Measurements from ENCODE around the gene RASSF10.

RASSF10 gene

GRCh38 chr11:12994476-12994875, 14.6 kb upstream of the RASSF10 start:
- DNase-seq (ENCODE audit: low spot score), result no peak

DNA sequence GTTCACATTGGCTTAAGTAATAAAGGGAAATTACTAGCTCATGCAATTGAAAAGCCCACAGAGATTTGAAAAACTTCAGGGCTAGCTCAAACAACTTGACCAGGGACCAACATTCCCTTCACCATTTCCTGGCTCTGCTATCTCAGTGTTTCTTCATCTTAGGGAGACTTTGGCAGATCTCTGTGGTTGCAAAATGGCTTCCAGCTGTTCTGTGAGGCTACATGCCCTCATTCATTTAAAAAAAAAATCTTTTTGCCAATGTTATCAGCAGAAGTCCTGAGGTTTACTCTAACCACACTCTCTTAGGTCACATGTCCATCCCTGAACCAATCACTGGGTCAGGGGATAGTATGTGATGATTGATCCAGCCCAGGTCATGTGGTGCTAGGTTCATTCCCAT, 13.9 kb upstream of the RASSF10 start:
- DNase-seq (ENCODE audit: low spot score), result no peak

DNA sequence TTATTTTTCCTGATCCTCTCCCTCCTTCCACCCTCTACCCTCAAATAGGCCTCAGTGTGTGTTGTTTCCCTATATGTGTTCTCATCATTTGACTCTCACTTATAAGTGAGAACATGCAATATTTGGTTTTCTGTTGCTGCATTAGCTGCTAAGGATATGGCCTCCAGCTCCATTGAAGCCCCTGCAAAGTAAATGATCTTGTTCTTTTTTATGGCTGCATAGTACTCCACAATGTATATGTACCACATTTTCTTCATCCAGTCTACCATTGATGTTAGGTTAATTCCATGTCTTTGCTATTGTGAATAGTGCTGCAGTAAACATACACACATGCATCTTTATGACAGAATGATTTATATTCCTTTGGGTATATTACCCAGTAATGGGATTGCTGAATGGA, 13.3 kb upstream of the RASSF10 start:
- no peak for DNase-seq (ENCODE audit: low spot score)

DNA sequence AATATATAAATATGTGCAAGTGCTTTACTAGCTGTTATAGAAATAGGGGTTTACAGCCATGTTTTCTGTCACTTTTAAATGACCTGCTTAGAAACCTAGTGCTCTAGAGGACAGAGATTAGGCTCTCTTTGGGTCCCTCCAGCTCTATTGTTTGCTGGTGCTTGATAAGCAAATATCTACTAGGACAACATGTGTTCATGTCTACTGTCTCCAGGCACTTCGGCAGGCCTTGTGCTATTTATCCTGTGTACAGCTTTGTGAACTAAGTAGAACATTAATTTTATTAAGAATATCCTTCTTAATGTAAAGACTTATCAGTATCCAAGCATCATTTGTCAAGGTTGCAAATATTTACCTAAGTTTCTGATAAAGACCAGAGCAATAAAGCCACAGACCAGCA, 11.9 kb upstream of the RASSF10 start:
- no peak for DNase-seq (ENCODE audit: low spot score)

DNA sequence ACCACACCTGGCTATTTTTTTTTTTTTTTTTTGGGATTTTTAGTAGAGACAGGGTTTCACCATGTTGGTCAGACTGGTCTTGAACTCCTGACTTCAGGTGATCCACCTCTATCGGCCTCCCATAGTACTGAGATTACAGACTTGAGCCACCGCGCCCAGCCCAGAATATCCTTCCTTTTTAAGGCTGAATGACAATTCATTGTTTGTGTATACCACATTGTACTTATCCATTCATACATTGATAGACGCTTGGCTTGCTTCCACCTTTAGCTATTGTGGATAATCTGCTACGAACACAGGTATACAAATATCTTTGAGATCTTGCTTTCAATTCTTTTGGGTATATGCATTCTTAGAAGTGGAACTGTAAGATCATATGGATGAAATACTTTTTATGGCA, 10.8 kb upstream of the RASSF10 start:
- DNase-seq (ENCODE audit: low spot score), result no peak

DNA sequence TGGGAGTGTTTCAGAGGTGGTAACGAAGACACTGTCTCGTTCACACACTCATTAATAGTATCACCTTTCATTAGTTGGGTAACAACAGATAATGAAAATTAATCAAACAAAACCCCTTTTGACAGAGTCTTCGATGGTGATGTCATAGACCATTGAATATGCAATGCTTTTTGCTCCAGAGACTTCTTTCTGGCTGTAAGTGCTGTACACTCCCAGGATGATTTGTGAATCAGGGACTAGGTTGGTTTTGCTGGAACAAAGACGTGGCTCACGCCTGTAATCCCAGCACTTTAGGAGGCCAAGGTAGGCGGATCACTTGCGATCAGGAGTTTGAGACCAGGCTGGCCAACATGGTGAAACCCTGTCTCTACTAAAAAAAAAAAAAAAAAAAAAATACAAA, 9.5 kb upstream of the RASSF10 start:
- no peak for DNase-seq (ENCODE audit: low spot score)

- no peak for DNase-seq (ENCODE audit: low spot score)
Measured at GRCh38 chr11:13000116-13000515, 9.0 kb upstream of the RASSF10 start.

GRCh38 chr11:13000721-13001120, 8.4 kb upstream of the RASSF10 start:
- no peak for DNase-seq (ENCODE audit: low spot score)

GRCh38 chr11:13003736-13004493, 5.2 kb upstream of the RASSF10 start:
- DNase-seq (ENCODE audit: low spot score), result no peak

- DNase-seq (ENCODE audit: low spot score), result no peak
Measured at GRCh38 chr11:13007182-13008060, 1.7 kb upstream of the RASSF10 start.

GRCh38 chr11:13008061-13008435, 1.1 kb upstream of the RASSF10 start:
- DNase-seq (ENCODE audit: low spot score), result peak; percentile 34

GRCh38 chr11:13009476-13009920, 382 bp downstream of the RASSF10 start:
- no peak for DNase-seq (ENCODE audit: low spot score)

DNA sequence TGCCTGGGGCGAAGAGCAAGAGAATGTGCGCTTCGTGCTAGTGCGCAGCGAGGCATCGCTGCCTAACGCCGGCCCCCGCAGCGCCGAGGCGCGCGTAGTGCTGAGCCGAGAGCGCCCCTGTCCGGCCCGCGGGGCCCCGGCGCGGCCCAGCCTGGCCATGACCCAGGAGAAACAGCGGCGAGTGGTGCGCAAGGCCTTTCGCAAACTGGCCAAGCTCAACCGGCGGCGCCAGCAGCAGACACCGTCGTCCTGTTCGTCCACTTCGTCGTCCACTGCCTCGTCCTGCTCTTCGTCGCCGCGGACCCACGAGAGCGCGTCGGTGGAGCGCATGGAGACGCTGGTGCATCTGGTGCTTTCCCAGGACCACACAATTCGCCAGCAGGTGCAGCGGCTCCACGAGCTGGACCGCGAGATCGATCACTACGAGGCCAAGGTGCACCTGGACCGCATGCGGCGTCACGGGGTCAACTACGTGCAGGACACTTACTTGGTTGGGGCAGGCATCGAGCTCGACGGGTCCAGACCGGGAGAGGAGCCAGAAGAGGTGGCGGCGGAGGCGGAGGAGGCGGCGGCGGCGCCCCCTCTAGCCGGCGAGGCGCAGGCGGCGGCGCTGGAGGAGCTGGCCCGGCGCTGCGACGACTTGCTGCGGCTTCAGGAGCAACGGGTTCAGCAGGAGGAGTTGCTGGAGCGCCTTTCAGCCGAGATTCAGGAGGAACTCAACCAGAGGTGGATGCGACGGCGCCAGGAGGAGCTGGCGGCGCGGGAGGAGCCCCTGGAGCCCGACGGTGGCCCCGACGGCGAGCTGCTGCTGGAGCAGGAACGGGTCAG, 1.0 kb downstream of the RASSF10 start:
- peak; percentile 43 for DNase-seq (ENCODE audit: low spot score)

DNA sequence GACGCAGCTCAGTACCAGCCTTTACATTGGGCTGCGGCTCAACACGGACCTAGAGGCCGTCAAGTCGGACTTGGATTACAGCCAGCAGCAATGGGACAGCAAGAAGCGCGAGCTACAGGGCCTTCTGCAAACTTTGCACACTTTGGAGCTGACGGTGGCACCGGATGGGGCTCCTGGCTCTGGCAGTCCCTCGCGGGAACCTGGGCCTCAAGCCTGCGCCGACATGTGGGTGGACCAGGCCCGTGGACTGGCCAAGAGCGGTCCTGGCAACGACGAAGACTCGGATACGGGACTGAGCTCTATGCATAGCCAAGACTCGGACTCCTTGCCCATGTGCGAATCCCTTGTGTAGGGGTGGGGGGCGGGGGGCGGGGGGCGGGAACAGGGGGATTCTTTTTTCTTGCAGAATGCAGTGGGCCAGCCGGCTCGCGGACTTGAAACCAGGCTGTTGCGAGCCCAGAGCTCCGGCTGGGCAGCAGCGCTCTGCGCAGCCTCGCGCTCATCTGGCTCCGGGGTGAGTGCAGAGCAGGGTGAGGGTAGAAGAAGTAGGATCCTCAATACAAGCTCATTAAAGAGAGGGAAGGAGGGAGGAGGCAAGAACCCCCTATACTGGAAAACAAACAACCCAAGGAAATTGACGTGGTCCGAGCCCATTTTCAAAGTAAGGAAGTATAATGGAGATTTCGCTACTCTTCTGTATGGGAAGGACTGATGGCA, 1.8 kb downstream of the RASSF10 start:
- peak; percentile 32 for DNase-seq (ENCODE audit: low spot score)

- no peak for DNase-seq (ENCODE audit: low spot score)
Measured at GRCh38 chr11:13011466-13012055, 2.4 kb downstream of the RASSF10 start.

DNA sequence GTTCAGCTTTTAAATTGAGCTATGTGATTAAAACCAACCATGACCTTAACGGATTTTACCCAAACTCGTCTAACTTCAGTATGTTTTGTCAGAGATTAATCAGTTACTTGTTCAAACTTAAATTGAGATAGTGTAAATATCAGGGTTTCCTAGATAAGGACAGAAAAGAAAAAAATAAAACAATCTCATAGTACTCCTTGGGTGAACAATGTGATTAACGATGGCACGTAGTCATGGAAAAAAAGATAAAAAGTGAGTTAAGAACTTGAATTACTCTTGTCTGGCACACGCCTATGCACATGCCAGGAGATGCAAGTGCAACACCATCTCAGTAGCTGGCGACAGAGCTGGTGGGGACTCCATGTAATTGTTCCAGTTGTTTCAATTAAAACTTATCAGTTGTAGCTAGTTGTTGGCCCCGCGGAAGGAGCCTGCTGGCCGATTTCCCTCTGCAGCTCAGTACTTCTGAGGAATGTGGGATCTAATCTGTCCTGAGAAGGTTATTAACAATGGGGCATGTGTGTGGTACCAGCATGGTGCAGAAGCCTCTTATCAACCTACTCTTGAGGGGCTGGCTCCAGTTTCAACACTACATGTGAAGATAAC, 3.0 kb downstream of the RASSF10 start:
- DNase-seq (ENCODE audit: low spot score), result peak; percentile 23

DNA sequence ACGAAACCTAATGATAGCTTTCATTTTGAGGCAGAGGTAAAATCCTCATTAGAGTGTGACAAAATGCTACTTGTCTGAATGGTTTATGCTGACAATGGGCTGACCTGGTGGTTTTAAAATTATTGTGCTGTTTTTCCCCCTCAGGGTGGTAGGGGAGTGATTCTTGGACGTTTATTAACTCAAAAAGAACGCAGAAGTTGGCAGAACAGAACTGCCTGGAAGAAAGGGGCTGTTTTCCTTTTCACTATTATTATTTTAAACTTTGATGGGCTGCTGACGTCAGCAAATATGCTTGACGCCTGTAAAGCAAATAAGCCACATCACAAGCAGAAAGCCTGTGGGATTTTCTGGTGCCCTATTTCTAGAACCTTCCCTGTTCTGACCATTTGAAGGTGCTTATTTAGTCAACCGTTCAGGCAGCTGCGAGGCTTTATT, 4.0 kb downstream of the RASSF10 start:
- no peak for DNase-seq (ENCODE audit: low spot score)

DNA sequence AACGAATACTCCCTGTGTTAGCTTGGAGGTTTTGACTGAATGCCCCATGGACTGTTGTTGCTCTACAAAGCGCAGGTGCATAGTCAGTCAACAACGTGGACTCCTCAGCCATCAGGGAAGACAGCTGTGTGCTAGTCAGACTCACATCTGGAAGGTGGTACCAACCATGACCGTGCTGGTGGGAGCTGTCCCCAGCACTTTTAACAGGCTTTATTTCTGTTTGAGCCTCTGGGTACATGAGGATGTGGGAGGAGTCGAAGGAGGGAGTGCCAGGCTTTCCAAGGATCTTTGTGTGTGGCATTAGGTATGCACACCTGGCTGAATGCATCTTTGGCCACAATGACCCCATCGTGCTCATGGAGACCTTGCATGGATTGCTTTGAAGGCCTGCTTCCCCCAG, 6.6 kb downstream of the RASSF10 start:
- DNase-seq (ENCODE audit: low spot score), result no peak

- no peak for DNase-seq (ENCODE audit: low spot score)
Measured at GRCh38 chr11:13016415-13016814, 7.3 kb downstream of the RASSF10 start.

GRCh38 chr11:13019313-13019712, 10.2 kb downstream of the RASSF10 start:
- DNase-seq (ENCODE audit: low spot score), result no peak

- DNase-seq (ENCODE audit: low spot score), result no peak
Measured at GRCh38 chr11:13023423-13023822, 14.3 kb downstream of the RASSF10 start.

All from HuH-7 (cell line).